Hindlimb muscle (tissue), 1 donor: ENCODE results near the gene PRKAR1B. TPM values are rescaled to one million over a fixed set of nuclear protein-coding genes. Genes with fewer than 3 reads are reported as not detected.
"Not testable (repeated sequence)": the region's sequence is repeated elsewhere in the genome, so short reads cannot be mapped to it uniquely, and the experiment has no call there.

Experiments
- DNase-seq: peaks from one replicate; pipeline ENCODE4 v3.0.0-alpha.2; 2013
- polyA plus RNA-seq: library from polyadenylated mRNA; unstranded; fragments of 120-200 nt; gene quantifications from one replicate; pipeline ENCODE4 v1.2.1, GENCODE V29; 2013; ENCODE audit not compliant: insufficient read length

PRKAR1B gene
- polyA plus RNA-seq, 1 donor = 35.7 TPM

- DNase-seq = no peak
Observed at GRCh38 chr7:641966-642365, 85.1 kb downstream of the PRKAR1B start.

DNA sequence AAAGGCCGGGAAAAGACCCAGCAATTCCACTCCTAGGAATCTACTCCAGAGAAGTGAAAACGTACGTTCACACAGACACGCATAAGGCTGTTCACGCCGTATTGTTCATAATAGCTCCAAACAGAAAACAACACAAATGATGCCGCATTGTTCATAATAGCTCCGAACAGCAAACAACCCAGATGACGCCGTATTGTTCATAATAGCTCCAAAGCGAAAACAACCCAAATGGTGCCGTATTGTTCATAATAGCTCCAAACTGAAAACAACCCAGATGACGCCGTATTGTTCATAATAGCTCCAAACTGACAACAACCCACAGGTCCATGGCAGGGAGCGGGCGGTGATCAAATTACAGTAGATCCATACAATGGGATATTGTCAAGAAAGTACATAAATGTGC lies 85.8 kb downstream of the PRKAR1B start:
- no peak for DNase-seq

GRCh38 chr7:638256-639011 lies 88.6 kb downstream of the PRKAR1B start:
- DNase-seq = no peak

DNA sequence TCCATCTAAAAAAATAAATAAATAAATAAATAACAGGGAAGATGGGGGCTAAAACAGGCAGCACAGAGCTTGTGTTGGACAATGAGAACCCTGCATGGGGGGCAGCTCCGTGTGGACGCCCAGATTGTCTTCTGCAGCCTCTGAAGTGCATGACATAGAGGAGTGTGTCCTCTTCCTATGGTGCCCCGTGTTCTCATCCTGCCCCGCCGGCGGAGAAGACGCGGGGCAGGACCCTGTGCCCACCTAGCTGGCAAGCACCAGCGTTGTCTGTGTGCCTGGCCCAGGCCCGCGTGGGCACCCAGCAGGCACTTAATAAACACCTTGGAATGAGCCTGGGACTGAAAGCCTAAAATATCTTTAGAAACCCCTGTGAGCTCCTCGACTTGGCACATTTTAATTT lies 89.3 kb downstream of the PRKAR1B start:
- no peak for DNase-seq

- DNase-seq = no peak
Observed at GRCh38 chr7:636396-636795, 90.7 kb downstream of the PRKAR1B start.

DNA sequence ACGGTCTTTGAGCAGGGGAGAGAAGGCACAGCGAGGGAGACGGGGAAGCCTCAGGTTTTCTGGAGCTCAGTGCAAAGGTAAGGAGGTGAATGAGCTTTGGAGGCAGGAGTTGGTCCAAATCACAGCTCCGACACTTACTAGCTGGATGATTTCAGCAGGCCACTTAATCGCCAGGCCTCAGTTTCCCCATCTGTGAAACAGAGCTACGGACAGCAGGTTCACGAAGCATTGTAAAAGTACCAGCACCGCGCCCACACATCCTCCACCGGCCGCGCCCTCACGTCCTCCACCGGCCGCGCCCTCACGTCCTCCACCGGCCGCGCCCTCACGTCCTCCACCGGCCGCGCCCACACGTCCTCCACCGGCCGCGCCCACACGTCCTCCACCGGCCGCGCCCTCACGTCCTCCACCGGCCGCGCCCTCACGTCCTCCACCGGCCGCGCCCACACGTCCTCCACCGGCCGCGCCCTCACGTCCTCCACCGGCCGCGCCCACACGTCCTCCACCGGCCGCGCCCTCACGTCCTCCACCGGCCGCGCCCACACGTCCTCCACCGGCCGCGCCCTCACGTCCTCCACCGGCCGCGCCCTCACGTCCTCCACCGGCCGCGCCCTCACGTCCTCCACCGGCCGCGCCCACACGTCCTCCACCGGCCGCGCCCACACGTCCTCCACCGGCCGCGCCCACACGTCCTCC lies 91.2 kb downstream of the PRKAR1B start:
- not testable (repeated sequence) for DNase-seq

GRCh38 chr7:635227-635626 lies 91.9 kb downstream of the PRKAR1B start:
- no peak for DNase-seq

GRCh38 chr7:633381-634018 lies 93.6 kb downstream of the PRKAR1B start:
- DNase-seq = no peak

GRCh38 chr7:632831-633210 lies 94.3 kb downstream of the PRKAR1B start:
- DNase-seq = no peak

- DNase-seq = no peak
Observed at GRCh38 chr7:631964-632830, 94.9 kb downstream of the PRKAR1B start.

DNA sequence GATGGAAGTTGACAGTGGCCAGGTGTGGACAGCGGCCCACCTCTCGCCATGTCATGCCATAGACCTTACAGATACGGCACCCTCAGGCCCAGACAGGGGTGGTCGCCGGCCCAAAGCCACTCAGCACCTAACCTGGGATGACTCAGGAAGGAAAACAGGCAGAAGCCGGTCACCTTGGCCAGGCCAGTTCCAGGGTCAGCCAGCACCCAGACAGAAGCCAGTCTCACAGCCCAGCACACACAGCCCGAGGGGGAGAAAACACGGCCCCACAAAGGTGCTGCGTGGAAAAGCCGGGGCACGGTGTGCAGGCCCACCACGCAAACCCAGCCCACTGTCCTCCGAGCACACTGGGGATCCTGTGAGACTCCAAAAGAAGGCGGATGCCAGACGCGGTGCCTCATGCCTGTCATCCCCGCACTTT lies 95.8 kb downstream of the PRKAR1B start:
- no peak for DNase-seq

DNA sequence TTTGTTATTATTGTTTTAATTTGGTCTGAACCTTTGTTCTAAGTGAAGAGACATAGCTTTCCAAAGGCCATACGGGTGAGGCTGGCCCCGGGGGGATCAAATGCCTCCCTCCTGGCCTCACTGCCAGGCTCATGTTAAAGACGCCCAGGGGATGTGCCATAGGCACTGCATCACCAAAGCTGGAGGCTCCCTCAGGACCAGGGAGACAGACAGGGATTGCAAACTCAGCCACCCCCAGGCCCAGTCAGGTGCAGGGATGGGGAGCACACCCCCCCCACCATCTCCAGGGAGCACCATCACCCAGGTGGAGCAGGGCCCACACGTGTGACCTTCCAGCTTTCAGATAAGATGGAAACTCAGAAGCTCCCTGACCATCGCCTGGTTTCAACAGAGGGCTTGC lies 96.5 kb downstream of the PRKAR1B start:
- no peak for DNase-seq

GRCh38 chr7:630111-630511 lies 97.0 kb downstream of the PRKAR1B start:
- DNase-seq = no peak

DNA sequence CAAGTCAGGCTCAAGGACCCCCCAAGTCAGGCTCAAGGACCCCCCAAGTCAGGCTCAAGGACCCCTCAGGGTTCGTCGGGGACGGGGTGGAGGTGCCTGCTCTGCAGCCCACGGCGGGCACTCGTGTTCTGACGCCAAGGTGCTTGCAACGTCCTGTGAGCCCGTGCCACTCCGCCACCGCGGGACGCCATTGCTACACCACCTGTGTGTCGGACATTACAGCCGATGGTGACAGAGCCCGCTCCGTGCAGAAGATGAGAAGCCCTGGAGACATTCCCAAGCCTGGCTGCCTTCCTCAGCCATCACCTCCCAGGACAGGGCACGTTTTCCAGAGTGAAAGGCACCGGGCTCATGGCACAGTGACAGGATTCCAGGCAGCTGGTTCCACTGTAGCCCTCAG lies 98.3 kb downstream of the PRKAR1B start:
- DNase-seq = no peak

GRCh38 chr7:628402-628763 lies 98.7 kb downstream of the PRKAR1B start:
- DNase-seq = no peak

DNA sequence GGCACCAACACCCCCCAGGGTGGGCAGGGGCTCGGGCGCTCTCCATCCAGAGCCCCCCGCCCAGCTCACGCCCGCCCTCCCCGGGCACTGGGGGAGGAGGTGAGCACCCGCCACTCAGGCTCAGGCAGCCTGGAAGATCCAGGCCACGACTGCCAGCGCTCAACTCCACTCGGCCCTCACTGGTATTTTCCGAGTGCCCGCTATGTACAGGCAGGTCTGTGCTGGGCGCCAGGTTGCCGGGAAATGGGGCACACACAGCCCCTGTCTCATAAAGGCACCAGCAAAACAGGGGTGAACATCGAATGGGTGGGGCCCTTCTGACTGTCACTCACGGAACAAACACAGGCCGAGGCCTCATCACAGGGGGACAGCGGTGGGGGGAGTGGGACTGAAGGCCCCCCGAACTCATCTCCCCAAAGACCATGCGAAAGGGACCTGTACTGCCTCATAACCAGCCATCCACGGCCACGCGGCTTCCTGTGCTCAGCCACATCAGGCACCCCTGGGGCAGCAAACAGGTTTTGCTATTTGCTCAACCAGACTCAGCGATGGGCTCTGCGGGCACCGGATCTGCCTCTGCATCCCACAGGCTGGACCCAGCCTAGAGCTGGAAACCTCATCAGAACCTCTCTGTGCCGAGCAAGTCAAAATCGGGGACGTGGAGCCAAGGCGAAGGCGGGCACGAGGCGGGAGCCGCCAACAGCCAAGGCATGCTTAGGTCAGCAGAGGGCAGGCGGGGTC lies 99.2 kb downstream of the PRKAR1B start:
- DNase-seq = no peak

DNA sequence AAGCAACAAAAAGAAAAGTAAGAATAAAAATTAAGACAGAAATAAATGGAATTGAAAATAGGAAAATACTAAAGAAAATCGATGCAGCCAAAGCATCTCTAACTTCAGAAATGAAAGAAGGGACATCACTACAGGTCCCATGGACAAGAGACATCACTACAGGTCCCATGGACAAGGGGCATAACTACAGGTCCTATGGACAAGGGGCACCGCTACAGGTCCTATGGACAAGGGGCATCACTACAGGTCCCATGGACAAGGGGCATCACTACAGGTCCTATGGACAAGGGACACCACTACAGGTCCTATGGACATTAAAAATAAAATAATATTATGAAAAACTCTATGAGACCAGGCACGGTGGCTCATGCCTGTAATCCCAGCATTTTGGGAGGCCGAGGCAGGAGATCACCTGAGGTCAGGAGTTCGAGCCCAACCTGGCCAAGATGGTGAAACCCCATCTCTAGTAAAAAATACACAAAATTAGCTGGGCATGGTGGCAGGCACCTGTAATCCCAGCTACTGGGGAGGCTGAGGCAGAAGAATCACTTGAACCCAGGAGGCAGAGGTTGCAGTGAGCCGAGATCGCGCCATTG lies 101.6 kb downstream of the PRKAR1B start:
- no peak for DNase-seq

DNA sequence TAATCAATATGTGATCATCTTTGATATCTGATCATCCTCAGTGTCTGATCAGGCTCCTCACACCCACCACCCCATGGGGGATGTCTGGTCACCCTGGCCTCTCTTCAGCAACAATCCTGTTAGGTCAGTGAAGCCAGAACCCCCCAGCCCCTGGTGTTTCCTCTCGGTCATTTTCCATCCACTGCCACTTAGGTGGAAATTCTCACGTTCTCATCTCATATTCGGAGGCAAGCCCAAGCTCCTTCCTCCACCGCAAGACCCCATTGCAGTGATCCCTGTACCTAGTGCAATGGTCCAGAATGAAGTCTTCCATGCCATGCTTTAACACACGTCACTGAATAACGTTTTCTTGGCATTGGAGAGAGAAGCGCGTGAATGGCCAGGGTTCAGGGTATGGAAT lies 103.6 kb downstream of the PRKAR1B start:
- DNase-seq = no peak

DNA sequence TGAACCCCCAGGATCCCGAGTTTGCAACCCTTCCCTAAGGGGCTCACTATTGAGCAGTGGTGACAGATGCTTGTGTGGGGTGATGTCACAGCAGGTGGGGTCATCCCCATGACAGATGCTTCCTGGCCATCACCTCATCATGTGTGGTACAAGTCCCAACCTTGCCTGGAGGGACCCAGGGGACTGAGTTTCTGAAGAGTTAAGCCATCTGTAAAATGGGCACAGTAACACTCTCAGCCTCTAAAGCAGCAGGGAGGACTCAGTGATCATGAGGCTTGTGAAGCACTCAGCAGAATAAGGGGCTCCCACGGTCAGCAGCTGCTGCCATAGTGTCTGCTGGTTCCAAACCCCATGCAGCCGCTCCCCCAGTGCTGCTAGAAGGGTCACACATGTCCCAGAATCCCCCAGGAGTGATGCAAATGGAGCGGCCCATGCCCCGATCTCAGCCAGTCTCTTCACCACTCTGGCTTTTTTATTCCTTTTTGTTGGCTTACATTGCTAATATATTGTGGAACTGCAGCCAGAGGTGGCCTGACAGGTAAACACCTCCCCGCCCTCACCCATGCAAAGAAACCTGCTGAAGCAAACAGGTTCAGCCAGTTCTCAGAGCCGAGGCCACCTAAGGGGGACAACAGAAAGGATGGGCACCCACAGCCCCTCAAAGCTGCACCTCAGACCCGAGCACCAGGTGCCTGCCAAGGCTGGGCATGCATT lies 105.4 kb downstream of the PRKAR1B start:
- no peak for DNase-seq

DNA sequence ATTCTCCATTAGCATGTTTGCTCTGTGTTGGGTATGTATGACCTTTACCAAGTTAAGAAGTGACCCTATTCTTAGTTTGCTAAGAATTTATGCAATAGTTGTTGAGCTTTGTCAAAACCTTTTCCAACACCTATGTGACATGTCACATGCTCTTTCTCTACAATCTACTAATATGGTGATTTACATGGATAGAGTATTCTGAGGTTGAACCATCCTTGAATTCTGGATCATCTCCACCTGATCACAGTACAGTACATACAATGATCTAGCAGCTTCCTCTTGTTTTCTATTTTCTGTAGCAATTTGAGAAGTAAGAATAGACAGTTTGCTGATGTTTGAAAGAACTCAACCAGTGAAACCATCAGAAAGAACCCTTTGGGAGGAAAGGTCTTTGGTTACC lies 106.2 kb downstream of the PRKAR1B start:
- DNase-seq = no peak

- no peak for DNase-seq
Observed at GRCh38 chr7:620056-620455, 107.0 kb downstream of the PRKAR1B start.
